Measurements from ENCODE around the gene STAT1.

Gene STAT1

GRCh38 chr2:191012346-191012745 lies 1.6 kb downstream of the STAT1 start:
- in situ Hi-C loops (cut with HindIII; ENCODE audit: low sequenced_read_pairs) = no loop called here
- no peak for TF ChIP-seq CTCF (IDR thresholded peaks at IDR 0.05; ENCODE audit: low read depth, low read length)
- no peak overlapping the region for H3K4me3 ChIP-seq (ENCODE audit: low read depth, low read length)
- no peak for DNase-seq (ENCODE audit: low read depth, low spot score)

- no peak for DNase-seq (ENCODE audit: low read depth, low spot score)
- no peak for TF ChIP-seq CTCF (IDR thresholded peaks at IDR 0.05; ENCODE audit: low read depth, low read length)
- in situ Hi-C loops (cut with HindIII; ENCODE audit: low sequenced_read_pairs) = no loop called here
- no peak overlapping the region for H3K4me3 ChIP-seq (ENCODE audit: low read depth, low read length)
Observed at GRCh38 chr2:191010887-191011885, 2.8 kb downstream of the STAT1 start.

- in situ Hi-C loops (cut with HindIII; ENCODE audit: low sequenced_read_pairs) = no loop called here
- no peak for DNase-seq (ENCODE audit: low read depth, low spot score)
- no peak overlapping the region for H3K4me3 ChIP-seq (ENCODE audit: low read depth, low read length)
- TF ChIP-seq CTCF (IDR thresholded peaks at IDR 0.05; ENCODE audit: low read depth, low read length) = no peak
Observed at GRCh38 chr2:191009541-191010374, 4.2 kb downstream of the STAT1 start.

- no peak for TF ChIP-seq CTCF (IDR thresholded peaks at IDR 0.05; ENCODE audit: low read depth, low read length)
- no peak for DNase-seq (ENCODE audit: low read depth, low spot score)
- in situ Hi-C loops (cut with HindIII; ENCODE audit: low sequenced_read_pairs) = no loop called here
- H3K4me3 ChIP-seq (ENCODE audit: low read depth, low read length) = no peak overlapping the region
Observed at GRCh38 chr2:191008286-191008685, 5.7 kb downstream of the STAT1 start.

- no peak overlapping the region for H3K4me3 ChIP-seq (ENCODE audit: low read depth, low read length)
- in situ Hi-C loops (cut with HindIII; ENCODE audit: low sequenced_read_pairs) = no loop called here
- no peak for TF ChIP-seq CTCF (IDR thresholded peaks at IDR 0.05; ENCODE audit: low read depth, low read length)
- DNase-seq (ENCODE audit: low read depth, low spot score) = no peak
Observed at GRCh38 chr2:191006997-191007783, 6.8 kb downstream of the STAT1 start.

- DNase-seq (ENCODE audit: low read depth, low spot score) = no peak
- no peak overlapping the region for H3K4me3 ChIP-seq (ENCODE audit: low read depth, low read length)
- no peak for TF ChIP-seq CTCF (IDR thresholded peaks at IDR 0.05; ENCODE audit: low read depth, low read length)
- in situ Hi-C loops (cut with HindIII; ENCODE audit: low sequenced_read_pairs) = no loop called here
Observed at GRCh38 chr2:191006297-191006696, 7.7 kb downstream of the STAT1 start.

All from astrocyte of the spinal cord (primary cell).